Endodermal cell (in vitro differentiated cells): ENCODE measurements around the gene AKAP12. TPM values are rescaled to one million over a fixed set of nuclear protein-coding genes. Genes with fewer than 3 reads are reported as not detected.

ENCODE experiments used
- DNase-seq: peaks from one replicate; pipeline ENCODE4 v3.0.0-alpha.2; 2017
- H3K27ac ChIP-seq: 2 replicates; pipeline ENCODE4 v1.5.1; 2013; ENCODE audit warnings: mild to moderate bottlenecking, low read depth, low read length, moderate library complexity
- H3K27me3 ChIP-seq: 2 replicates; pipeline ENCODE4 v1.6.1; 2013; ENCODE audit warnings: mild to moderate bottlenecking, low read length, moderate library complexity; ENCODE audit not compliant: insufficient read depth, control insufficient read depth, poor library complexity, severe bottlenecking
- H3K36me3 ChIP-seq: 2 replicates; pipeline ENCODE4 v1.7.0; 2013; ENCODE audit warnings: mild to moderate bottlenecking, low read length, moderate library complexity; ENCODE audit not compliant: control insufficient read depth, insufficient read depth
- H3K4me1 ChIP-seq: one replicate; pipeline ENCODE4 v1.7.0; 2013; ENCODE audit warnings: low read length; ENCODE audit not compliant: control insufficient read depth, insufficient read depth
- H3K4me3 ChIP-seq: 2 replicates; pipeline ENCODE4 v1.5.1; 2013; ENCODE audit warnings: mild to moderate bottlenecking, low read length, moderate library complexity
- H3K9ac ChIP-seq: 2 replicates; pipeline ENCODE4 v1.6.1; 2013; ENCODE audit warnings: mild to moderate bottlenecking, low read length, moderate library complexity; ENCODE audit not compliant: poor library complexity, severe bottlenecking; ENCODE audit errors: extremely low read depth
- H3K9me3 ChIP-seq: 2 replicates; pipeline ENCODE4 v1.6.1; 2013; ENCODE audit warnings: mild to moderate bottlenecking, low read length, moderate library complexity; ENCODE audit not compliant: control insufficient read depth
- H3K27ac Mint-ChIP-seq: 2 replicates; pipeline ENCODE4 v1.8.0; 2020; ENCODE audit warnings: mixed read lengths
- H3K27me3 Mint-ChIP-seq: 2 replicates; pipeline ENCODE4 v1.8.0; 2021; ENCODE audit warnings: mild to moderate bottlenecking, mixed read lengths; ENCODE audit not compliant: insufficient read depth
- H3K36me3 Mint-ChIP-seq: 2 replicates; pipeline ENCODE4 v1.8.0; 2020; ENCODE audit warnings: low read depth, mixed read lengths
- H3K4me1 Mint-ChIP-seq: 2 replicates; pipeline ENCODE4 v1.8.0; 2020; ENCODE audit warnings: mixed read lengths
- H3K4me3 Mint-ChIP-seq: 2 replicates; pipeline ENCODE4 v1.8.0; 2020; ENCODE audit warnings: mild to moderate bottlenecking, moderate library complexity, mixed read lengths
- H3K9me3 Mint-ChIP-seq: 2 replicates; pipeline ENCODE4 v1.8.0; 2020; ENCODE audit warnings: mild to moderate bottlenecking, mixed read lengths
- CTCF ChIP-seq: fragments of 200-600 bp; sonication (generic); conservative IDR thresholded peaks from 2 replicates; pipeline ENCODE4 v1.5.0; 2021; ENCODE audit warnings: antibody characterized with exemption, mild to moderate bottlenecking
- WGBS, 2 experiments: methylation state at CpG; one replicate each; pipeline versions ENCODE4 v1.1.5 to v1.1.7; 2013; ENCODE audit warnings: missing lambda C conversion rate in 2 of 2, mixed read lengths in 1 of 2; ENCODE audit not compliant: insufficient coverage in 1 of 2, insufficient read length in 1 of 2; 5-methylcytosine and 5-hydroxymethylcytosine counted together
- total RNA-seq, 2 donors: library from RNA; stranded (reverse); fragmentation: NEBNext Ultra II Directional in 1 of 2; extraction: Animal tissue kit (Norgen Biotek cat#: 25700) in 1 of 2; gene quantifications; 2 replicates in 1 of 2; 3 replicates in 1 of 2; pipeline ENCODE4 v1.2.1, GENCODE V29; 2021

AKAP12 gene
- total RNA-seq, 2 donors from 2014 or later, result 27.3 to 33.3 TPM

- H3K4me1 Mint-ChIP-seq, result peaks cover 37% of the 10 kb centered on the region
- Histone ChIP-seq H3K9ac (peak within 1 kb of the TSS; percentile 77), H3K4me3 (peak within 1 kb of the TSS; percentile 97), H3K9me3 (no peaks in the 10 kb centered on the region), H3K4me1 (peaks cover 4% of the 10 kb centered on the region), H3K36me3 (peaks cover 44% of the 10 kb centered on the region), H3K27me3 (no peaks in the 10 kb centered on the region), H3K27ac (peak within 1 kb of the TSS; percentile 100)
- no peaks in the 10 kb centered on the region for H3K9me3 Mint-ChIP-seq
- H3K36me3 Mint-ChIP-seq, result peaks cover 26% of the 10 kb centered on the region
- no peak for TF ChIP-seq CTCF
- H3K27ac Mint-ChIP-seq, result peak within 1 kb of the TSS; percentile 90
- 1 to 3% methylated on average over 9 to 49 of the region's 57 CpGs for WGBS, 2 experiments
- no peaks in the 10 kb centered on the region for H3K27me3 Mint-ChIP-seq
- DNase-seq, result peak; percentile 90
- H3K4me3 Mint-ChIP-seq, result peak within 1 kb of the TSS; percentile 81
Measured at GRCh38 chr6:151391471-151392413, 152.0 kb downstream of the AKAP12 start, which contains the start of gene ZBTB2. Gene ZBTB2 (minus strand): TSS chr6:151391559. CDS start chr6:151373637, 17,922 bp downstream.

GRCh38 chr6:151392427-151392826 lies 152.7 kb downstream of the AKAP12 start:
- no peak for DNase-seq
- peak overlapping the region; percentile 90 for H3K27ac Mint-ChIP-seq
- Histone ChIP-seq H3K36me3 (peaks cover 44% of the 10 kb centered on the region), H3K27ac (no peak overlapping the region), H3K27me3 (no peaks in the 10 kb centered on the region), H3K4me1 (peaks cover 4% of the 10 kb centered on the region), H3K4me3 (peak overlapping the region; percentile 97), H3K9me3 (no peaks in the 10 kb centered on the region), H3K9ac (peak overlapping the region; percentile 43)
- TF ChIP-seq CTCF, result no peak
- H3K36me3 Mint-ChIP-seq, result peaks cover 25% of the 10 kb centered on the region
- no peaks in the 10 kb centered on the region for H3K9me3 Mint-ChIP-seq
- 7 to 8% methylated on average over 3 of the region's 3 CpGs for WGBS, 2 experiments
- peaks cover 33% of the 10 kb centered on the region for H3K4me1 Mint-ChIP-seq
- H3K27me3 Mint-ChIP-seq, result no peaks in the 10 kb centered on the region
- H3K4me3 Mint-ChIP-seq, result peak overlapping the region; percentile 81

- peak overlapping the region; percentile 97 for H3K4me3 ChIP-seq
Measured at GRCh38 chr6:151393410-151393809, 153.6 kb downstream of the AKAP12 start.

More at GRCh38 chr6:151393410-151393809, 153.6 kb downstream of the AKAP12 start:
- H3K9ac ChIP-seq, result peak overlapping the region; percentile 43
- H3K4me1 ChIP-seq, result peaks cover 3% of the 10 kb centered on the region
- H3K36me3 ChIP-seq, result peaks cover 48% of the 10 kb centered on the region
- Mint-ChIP-seq H3K36me3 (peaks cover 32% of the 10 kb centered on the region), H3K4me3 (peak overlapping the region; percentile 81), H3K27ac (peak overlapping the region; percentile 49), H3K4me1 (peaks cover 39% of the 10 kb centered on the region), H3K27me3 (no peaks in the 10 kb centered on the region), H3K9me3 (no peaks in the 10 kb centered on the region)
- no peaks in the 10 kb centered on the region for H3K9me3 ChIP-seq
- TF ChIP-seq CTCF, result no peak
- no peaks in the 10 kb centered on the region for H3K27me3 ChIP-seq
- no peak overlapping the region for H3K27ac ChIP-seq
- DNase-seq, result no peak
- 89 to 100% methylated on average over 2 to 4 of the region's 4 CpGs for WGBS, 2 experiments
